ENCODE results near the gene MBNL1. TPM values are rescaled to one million over a fixed set of nuclear protein-coding genes. Genes with fewer than 3 reads are reported as not detected.

The MBNL1 gene
- total RNA-seq, 6 experiments from 2014 or later, result 49.9 to 89.6 (median 63.2) TPM

DNA sequence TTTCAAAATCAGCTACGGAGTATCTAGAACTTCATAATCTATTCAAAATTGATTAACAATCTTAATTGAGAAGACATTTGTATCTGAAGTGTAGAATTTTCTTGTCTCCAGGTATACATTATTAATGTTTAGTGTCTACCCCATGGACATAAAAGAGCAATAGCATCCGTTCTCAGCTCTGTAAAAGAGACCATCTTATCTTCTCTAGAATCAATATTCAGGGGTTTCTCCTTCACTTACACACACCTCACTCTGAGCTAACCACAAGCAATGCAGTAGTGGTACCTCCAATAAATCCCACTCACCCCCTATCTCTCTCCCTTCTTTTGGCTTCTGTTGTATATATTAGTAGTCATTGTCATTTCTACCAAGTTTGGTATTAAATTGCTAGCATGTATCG lies 16.2 kb downstream of the MBNL1 start:
- Histone ChIP-seq H3K27me3 (no peaks in the 10 kb centered on the region), H3K4me1 (peaks cover 0 to 42% (median 19%) of the 10 kb centered on the region in 4 donors), H3K27ac (no peak overlapping the region), H3K4me3 (no peak overlapping the region), H3K9me3 (no peaks in the 10 kb centered on the region), H3K36me3 (no peaks in the 10 kb centered on the region)
- ATAC-seq (no peak), DNase-seq (no peak)
- TF ChIP-seq POLR2A (IDR thresholded peaks at IDR 0.05), result no peak
- TF ChIP-seq, protein P1, sequence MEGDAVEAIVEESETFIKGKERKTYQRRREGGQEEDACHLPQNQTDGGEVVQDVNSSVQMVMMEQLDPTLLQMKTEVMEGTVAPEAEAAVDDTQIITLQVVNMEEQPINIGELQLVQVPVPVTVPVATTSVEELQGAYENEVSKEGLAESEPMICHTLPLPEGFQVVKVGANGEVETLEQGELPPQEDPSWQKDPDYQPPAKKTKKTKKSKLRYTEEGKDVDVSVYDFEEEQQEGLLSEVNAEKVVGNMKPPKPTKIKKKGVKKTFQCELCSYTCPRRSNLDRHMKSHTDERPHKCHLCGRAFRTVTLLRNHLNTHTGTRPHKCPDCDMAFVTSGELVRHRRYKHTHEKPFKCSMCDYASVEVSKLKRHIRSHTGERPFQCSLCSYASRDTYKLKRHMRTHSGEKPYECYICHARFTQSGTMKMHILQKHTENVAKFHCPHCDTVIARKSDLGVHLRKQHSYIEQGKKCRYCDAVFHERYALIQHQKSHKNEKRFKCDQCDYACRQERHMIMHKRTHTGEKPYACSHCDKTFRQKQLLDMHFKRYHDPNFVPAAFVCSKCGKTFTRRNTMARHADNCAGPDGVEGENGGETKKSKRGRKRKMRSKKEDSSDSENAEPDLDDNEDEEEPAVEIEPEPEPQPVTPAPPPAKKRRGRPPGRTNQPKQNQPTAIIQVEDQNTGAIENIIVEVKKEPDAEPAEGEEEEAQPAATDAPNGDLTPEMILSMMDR (IDR thresholded peaks at IDR 0.05), result no peak
- whole genome bisulfite sequencing (ENCODE audit: insufficient coverage, low coverage, low lambda C conversion rate, missing lambda C conversion rate), result 65% methylated on average over 3 of the region's 3 CpGs
- intact Hi-C loops (cut with DNase I), result no loop called here

DNA sequence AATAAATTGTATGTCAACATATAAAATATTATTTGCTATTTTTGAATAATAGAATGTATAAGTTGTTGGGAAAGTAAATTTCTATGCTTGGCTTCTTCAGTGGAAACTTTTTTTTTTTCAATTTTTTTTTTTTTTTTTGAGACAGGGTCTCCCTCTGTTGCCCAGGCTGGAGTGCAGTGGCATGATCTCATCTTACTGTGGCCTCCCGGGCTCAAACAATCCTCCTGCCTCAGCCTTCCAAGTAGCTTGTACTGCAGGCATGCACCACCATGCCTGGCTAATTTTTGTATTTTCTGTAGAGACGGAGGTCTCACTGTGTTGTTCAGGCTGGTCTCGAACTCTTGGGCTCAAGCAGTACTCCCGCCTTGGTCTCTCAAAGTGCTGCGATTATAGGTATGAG lies 16.8 kb downstream of the MBNL1 start:
- intact Hi-C loops (cut with DNase I), result no loop called here
- TF ChIP-seq, protein P1 (IDR thresholded peaks at IDR 0.05), result no peak
- TF ChIP-seq POLR2A (IDR thresholded peaks at IDR 0.05), result no peak
- Histone ChIP-seq H3K9me3 (no peaks in the 10 kb centered on the region), H3K4me3 (no peak overlapping the region), H3K36me3 (no peaks in the 10 kb centered on the region), H3K27ac (no peak overlapping the region), H3K27me3 (no peaks in the 10 kb centered on the region), H3K4me1 (peaks cover 0 to 38% (median 18%) of the 10 kb centered on the region in 4 donors)
- 82% methylated on average over 5 of the region's 5 CpGs for WGBS (ENCODE audit: insufficient coverage, low coverage, low lambda C conversion rate, missing lambda C conversion rate)
- no peak for DNase-seq
- no peak for ATAC-seq

DNA sequence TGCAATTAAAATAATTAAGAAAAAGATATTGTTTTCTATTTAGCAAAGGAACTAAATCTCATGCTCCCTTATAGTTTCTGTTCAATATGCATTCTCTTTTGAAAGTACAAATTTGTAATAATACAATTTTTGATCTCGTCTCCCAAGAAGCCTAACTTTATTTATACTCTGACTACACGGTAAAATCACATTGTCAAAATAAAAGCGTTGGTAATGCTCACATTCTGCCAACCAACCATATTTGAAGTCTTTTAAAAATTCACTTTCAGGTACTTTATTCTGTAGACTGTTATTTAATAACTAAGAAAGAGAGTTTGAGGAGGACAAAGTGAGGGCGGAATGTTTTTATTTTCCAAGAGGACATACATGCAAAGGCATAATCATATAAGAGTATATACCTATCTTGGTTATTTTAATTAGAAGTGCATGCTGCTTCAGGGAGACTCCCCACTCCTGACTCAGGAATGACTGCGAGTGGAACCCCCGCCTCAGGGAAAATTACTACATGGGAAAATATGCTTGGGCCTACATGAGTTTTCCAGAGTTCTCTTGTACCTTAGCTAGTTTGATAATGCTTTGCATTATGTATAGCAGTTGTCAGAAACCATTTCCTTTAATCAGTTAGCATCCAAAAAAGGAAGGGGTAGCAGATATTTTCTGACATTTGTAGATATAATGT lies 19.3 kb downstream of the MBNL1 start:
- intact Hi-C loops (cut with DNase I), result no loop called here
- ATAC-seq, result no peak
- H3K27ac ChIP-seq, result no peak overlapping the region
- TF ChIP-seq, protein P1 (IDR thresholded peaks at IDR 0.05), result no peak
- no peak for TF ChIP-seq POLR2A (IDR thresholded peaks at IDR 0.05)
- H3K4me3 ChIP-seq, result no peak overlapping the region
- 59% methylated on average over 6 of the region's 6 CpGs for WGBS (ENCODE audit: insufficient coverage, low coverage, low lambda C conversion rate, missing lambda C conversion rate)
- no peaks in the 10 kb centered on the region for H3K9me3 ChIP-seq
- no peak for DNase-seq
- peaks cover 0 to 30% (median 7%) of the 10 kb centered on the region in 4 donors for H3K4me1 ChIP-seq
- no peaks in the 10 kb centered on the region for H3K36me3 ChIP-seq
- H3K27me3 ChIP-seq, result no peaks in the 10 kb centered on the region

DNA sequence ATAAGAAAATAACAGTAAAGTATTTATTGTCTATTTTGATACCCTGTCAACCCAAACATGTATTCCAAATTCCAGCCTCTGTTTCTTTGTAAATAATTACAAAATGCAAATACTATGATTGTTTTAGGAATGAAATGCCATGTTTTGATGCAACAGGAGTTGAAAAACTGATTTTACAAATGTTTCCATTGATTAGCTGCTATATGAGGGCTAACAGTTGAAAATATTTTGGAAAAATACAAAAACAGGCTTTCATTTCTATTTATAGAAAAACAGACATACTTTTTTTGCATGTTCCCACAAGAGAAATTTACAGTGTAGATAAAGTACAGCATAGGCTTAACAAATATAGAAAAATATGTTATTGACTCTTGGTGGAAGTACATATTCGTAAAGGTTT lies 20.0 kb downstream of the MBNL1 start:
- no peaks in the 10 kb centered on the region for H3K27me3 ChIP-seq
- no peaks in the 10 kb centered on the region for H3K9me3 ChIP-seq
- H3K4me3 ChIP-seq, result no peak overlapping the region
- 88% methylated on average over 1 of the region's 1 CpG for WGBS (ENCODE audit: insufficient coverage, low coverage, low lambda C conversion rate, missing lambda C conversion rate)
- no peaks in the 10 kb centered on the region for H3K36me3 ChIP-seq
- peaks cover 0 to 30% (median 6%) of the 10 kb centered on the region in 4 donors for H3K4me1 ChIP-seq
- no peak for ATAC-seq
- TF ChIP-seq, protein P1 (IDR thresholded peaks at IDR 0.05), result no peak
- no peak for TF ChIP-seq POLR2A (IDR thresholded peaks at IDR 0.05)
- H3K27ac ChIP-seq, result no peak overlapping the region
- DNase-seq, result no peak
- intact Hi-C loops (cut with DNase I), result no loop called here
